Gastrocnemius medialis (tissue), 4 donors: ENCODE measurements around the gene MED13L. TPM values are rescaled to one million over a fixed set of nuclear protein-coding genes. Genes with fewer than 3 reads are reported as not detected.

Experiments used
- ATAC-seq, 2 donors: fragments of 150-250 bp; one replicate each; pipeline ENCODE4 v1.9.1; 2016
- DNase-seq, 2 donors: peaks; one replicate each; pipeline ENCODE4 v3.0.0-alpha.2; 2019
- H3K27ac ChIP-seq, 4 donors: fragments of 200-600 bp; sonication (generic); 1 replicate in 1 of 4; 2 replicates in 3 of 4; pipeline ENCODE4 v1.5.1; 2016 to 2018; ENCODE audit warnings: mild to moderate bottlenecking in 2 of 4, moderate library complexity in 1 of 4
- H3K27me3 ChIP-seq, 3 donors: fragments of 200-600 bp; sonication (generic) in 2 of 3; 1 replicate in 1 of 3; 2 replicates in 2 of 3; pipeline versions ENCODE4 v1.5.1 to v1.6.0; 2016 to 2019; ENCODE audit warnings: mild to moderate bottlenecking in 1 of 3, moderate library complexity in 1 of 3
- H3K36me3 ChIP-seq, 2 donors: fragments of 200-600 bp; sonication (generic) in 1 of 2; one replicate each; pipeline ENCODE4 v1.5.1; 2017 to 2018
- H3K4me1 ChIP-seq, 2 donors: fragments of 200-600 bp; sonication (generic) in 1 of 2; one replicate each; pipeline ENCODE4 v1.5.1; 2016 to 2017; ENCODE audit warnings: mild to moderate bottlenecking in 2 of 2
- H3K4me3 ChIP-seq, 4 donors: fragments of 200-600 bp; sonication (generic) in 3 of 4; 1 replicate in 1 of 4; 2 replicates in 3 of 4; pipeline ENCODE4 v1.5.1; 2016 to 2019; ENCODE audit warnings: mild to moderate bottlenecking in 2 of 4
- H3K9me3 ChIP-seq, 3 donors: fragments of 200-600 bp; sonication (generic) in 2 of 3; 1 replicate in 1 of 3; 2 replicates in 2 of 3; pipeline ENCODE4 v1.5.1; 2016 to 2019
- POLR2A ChIP-seq, 2 donors: fragments of 450-650 bp; IDR thresholded peaks; one replicate each; pipeline ENCODE4 v1.6.1; 2017; ENCODE audit warnings: antibody characterized with exemption in 2 of 2, mild to moderate bottlenecking in 2 of 2, moderate library complexity in 2 of 2
- in situ Hi-C, 4 donors: fragments of 200-750 bp; cut with MboI; loops; one replicate each; pipeline versions ENCODE4 v1.15.0 to v1.8.0; 2017; ENCODE audit warnings: low sequenced_read_pairs in 4 of 4
- intact Hi-C: fragments of 100-400 bp; cut with DNase I; formaldehyde crosslinking; loops from one replicate; pipeline ENCODE4 v1.15.1; 2023; ENCODE audit warnings: low total_unique reads
- total RNA-seq, 4 donors: library from RNA; depleted of rRNA; stranded (reverse); fragments of >200 nt; gene quantifications; one replicate each; pipeline versions ENCODE4 v1.1.0 to v1.2.3, GENCODE V29; 2016
- TF ChIP-seq, protein P1 (sequence below), 5 experiments: fragments of 450-650 bp in 3 of 5; fragments of 200-600 bp in 2 of 5; sonication (generic) in 2 of 5; IDR thresholded peaks in 4 of 5; conservative IDR thresholded peaks in 1 of 5; 1 replicate in 4 of 5; 2 replicates in 1 of 5; pipeline ENCODE4 v1.5.1; 2016 to 2019; ENCODE audit warnings: antibody characterized with exemption in 5 of 5, mild to moderate bottlenecking in 3 of 5, moderate library complexity in 3 of 5

MED13L gene
- total RNA-seq, 4 donors from 2014 or later, result 59.5 to 92.6 (median 74.1) TPM

DNA sequence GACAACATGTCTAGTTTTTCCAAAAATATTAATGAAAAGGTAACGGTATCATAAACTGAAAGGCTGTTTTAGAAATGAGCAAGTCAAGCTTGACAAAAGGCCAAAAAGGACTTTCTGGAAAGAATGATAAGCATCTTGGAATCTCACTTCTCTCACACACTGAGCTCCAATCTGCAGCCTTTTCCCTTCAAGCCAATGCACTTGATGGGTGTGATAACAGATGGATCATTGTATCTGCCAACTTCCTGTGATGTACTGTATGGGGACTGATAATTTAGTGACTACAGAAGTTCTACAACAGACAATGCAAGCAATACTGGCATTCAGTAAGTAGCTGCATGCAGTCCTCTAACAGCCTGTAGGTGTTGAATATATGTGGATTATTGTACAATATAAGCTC, 147.1 kb downstream of the MED13L start:
- TF ChIP-seq POLR2A (IDR thresholded peaks at IDR 0.05), result no peak
- TF ChIP-seq, protein P1, sequence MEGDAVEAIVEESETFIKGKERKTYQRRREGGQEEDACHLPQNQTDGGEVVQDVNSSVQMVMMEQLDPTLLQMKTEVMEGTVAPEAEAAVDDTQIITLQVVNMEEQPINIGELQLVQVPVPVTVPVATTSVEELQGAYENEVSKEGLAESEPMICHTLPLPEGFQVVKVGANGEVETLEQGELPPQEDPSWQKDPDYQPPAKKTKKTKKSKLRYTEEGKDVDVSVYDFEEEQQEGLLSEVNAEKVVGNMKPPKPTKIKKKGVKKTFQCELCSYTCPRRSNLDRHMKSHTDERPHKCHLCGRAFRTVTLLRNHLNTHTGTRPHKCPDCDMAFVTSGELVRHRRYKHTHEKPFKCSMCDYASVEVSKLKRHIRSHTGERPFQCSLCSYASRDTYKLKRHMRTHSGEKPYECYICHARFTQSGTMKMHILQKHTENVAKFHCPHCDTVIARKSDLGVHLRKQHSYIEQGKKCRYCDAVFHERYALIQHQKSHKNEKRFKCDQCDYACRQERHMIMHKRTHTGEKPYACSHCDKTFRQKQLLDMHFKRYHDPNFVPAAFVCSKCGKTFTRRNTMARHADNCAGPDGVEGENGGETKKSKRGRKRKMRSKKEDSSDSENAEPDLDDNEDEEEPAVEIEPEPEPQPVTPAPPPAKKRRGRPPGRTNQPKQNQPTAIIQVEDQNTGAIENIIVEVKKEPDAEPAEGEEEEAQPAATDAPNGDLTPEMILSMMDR (IDR thresholded peaks at IDR 0.05 in 4 of 5, conservative IDR thresholded peaks at IDR 0.05 in 1 of 5), result no peak
- ATAC-seq (no peak), DNase-seq (no peak)
- Histone ChIP-seq H3K27me3 (no peaks in the 10 kb centered on the region), H3K4me1 (peaks cover 80 to 83% of the 10 kb centered on the region in 2 donors), H3K36me3 (no peaks in the 10 kb centered on the region), H3K27ac (no peak overlapping the region), H3K9me3 (no peaks in the 10 kb centered on the region), H3K4me3 (no peak overlapping the region)
- in situ Hi-C loops (loop anchor here in 2 of 4 donors (10.0 to 25.0 kb wide), 2 partner anchors 94 to 107 kb away; no protein-coding TSS in a partner anchor), intact Hi-C loops (no loop called here)

DNA sequence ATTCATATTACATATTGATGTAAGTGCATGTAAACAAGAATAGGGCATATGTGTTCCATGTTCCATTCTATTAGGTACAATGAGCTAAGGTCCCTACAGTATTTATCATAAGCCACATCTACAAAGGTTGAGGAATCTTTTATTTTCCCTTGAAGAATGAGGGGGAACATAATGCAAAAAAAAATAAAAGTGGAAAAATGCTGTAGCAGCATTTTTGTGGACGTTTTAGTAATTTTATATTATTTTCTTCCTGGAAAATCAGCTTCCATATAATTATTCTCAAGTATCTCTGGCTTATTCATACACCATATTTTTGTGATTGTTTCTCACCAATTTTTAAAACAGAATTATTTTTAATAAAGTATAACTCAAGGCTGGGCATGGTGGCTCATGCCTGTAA, 148.7 kb downstream of the MED13L start:
- H3K27me3 ChIP-seq, result no peaks in the 10 kb centered on the region
- no peak overlapping the region for H3K27ac ChIP-seq
- H3K4me1 ChIP-seq, result peaks cover 83 to 86% of the 10 kb centered on the region in 2 donors
- in situ Hi-C loops, result loop anchor here in 1 of 4 donors (25.0 kb wide), 1 partner anchor 109 kb away; no protein-coding TSS in a partner anchor
- H3K4me3 ChIP-seq, result no peak overlapping the region
- TF ChIP-seq, protein P1 (IDR thresholded peaks at IDR 0.05 in 4 of 5, conservative IDR thresholded peaks at IDR 0.05 in 1 of 5), result no peak
- no peak for TF ChIP-seq POLR2A (IDR thresholded peaks at IDR 0.05)
- no peaks in the 10 kb centered on the region for H3K36me3 ChIP-seq
- DNase-seq (no peak), ATAC-seq (no peak)
- intact Hi-C loops, result loop anchor here (10.0 kb wide), 2 partner anchors 124 to 276 kb away; no protein-coding TSS in a partner anchor
- no peaks in the 10 kb centered on the region for H3K9me3 ChIP-seq

DNA sequence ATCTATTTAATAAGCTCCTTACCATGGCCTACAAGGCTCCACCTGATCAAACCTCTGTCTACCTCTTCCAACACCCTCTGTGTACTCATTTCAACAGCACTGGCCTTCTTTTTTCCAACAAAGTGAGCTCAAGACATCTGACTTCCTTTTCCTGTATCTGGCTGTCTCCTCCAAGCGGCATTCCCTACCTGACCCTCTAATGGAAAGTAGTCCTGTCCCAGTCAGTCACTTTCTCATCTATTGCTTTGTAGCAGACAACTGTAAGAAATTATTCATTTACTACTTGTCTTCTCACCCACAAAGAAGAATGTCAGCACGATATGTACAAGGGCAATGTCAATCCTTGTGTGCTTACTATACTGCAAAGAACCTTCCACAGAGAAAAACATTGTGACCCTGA, 149.6 kb downstream of the MED13L start:
- intact Hi-C loops, result loop anchor here (10.0 kb wide), 2 partner anchors 123 to 277 kb away; no protein-coding TSS in a partner anchor
- Histone ChIP-seq H3K4me3 (no peak overlapping the region), H3K9me3 (no peaks in the 10 kb centered on the region), H3K27me3 (no peaks in the 10 kb centered on the region), H3K36me3 (no peaks in the 10 kb centered on the region), H3K27ac (peak overlapping the region in 2 of 4 donors; percentile 2 to 3), H3K4me1 (peaks cover 83 to 86% of the 10 kb centered on the region in 2 donors)
- DNase-seq (no peak), ATAC-seq (no peak)
- TF ChIP-seq POLR2A (IDR thresholded peaks at IDR 0.05), result no peak
- TF ChIP-seq, protein P1 (IDR thresholded peaks at IDR 0.05 in 4 of 5, conservative IDR thresholded peaks at IDR 0.05 in 1 of 5), result no peak
- in situ Hi-C loops, result loop anchor here in 1 of 4 donors (25.0 kb wide), 1 partner anchor 109 kb away; no protein-coding TSS in a partner anchor

DNA sequence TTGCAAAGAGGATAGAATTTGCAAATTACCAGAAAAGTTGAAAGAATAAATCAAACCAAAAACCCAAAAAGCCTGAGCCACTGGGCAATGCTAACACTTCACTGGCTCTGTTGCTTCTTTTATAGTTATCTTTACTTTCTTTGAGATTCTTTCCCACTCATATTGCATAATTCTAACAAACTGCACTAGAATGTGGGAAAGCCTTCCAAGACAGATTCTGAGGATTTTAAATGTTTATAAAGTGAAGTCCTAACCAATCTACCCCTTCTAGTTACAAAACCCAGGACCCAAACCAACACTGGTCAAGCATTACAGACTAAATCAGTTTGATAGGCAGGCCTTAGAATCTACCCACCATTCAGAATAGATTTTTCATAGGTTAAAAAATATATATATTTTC, 150.9 kb downstream of the MED13L start:
- Histone ChIP-seq H3K4me1 (peaks cover 86 to 88% of the 10 kb centered on the region in 2 donors), H3K4me3 (no peak overlapping the region), H3K36me3 (no peaks in the 10 kb centered on the region), H3K9me3 (no peaks in the 10 kb centered on the region), H3K27ac (peak overlapping the region in 2 of 4 donors; percentile 13 to 76), H3K27me3 (no peaks in the 10 kb centered on the region)
- in situ Hi-C loops (loop anchor here in 1 of 4 donors (25.0 kb wide), 1 partner anchor 111 kb away; no protein-coding TSS in a partner anchor), intact Hi-C loops (loop anchor here (10.0 kb wide), 2 partner anchors 122 to 278 kb away; no protein-coding TSS in a partner anchor)
- TF ChIP-seq, protein P1 (IDR thresholded peaks at IDR 0.05 in 4 of 5, conservative IDR thresholded peaks at IDR 0.05 in 1 of 5), result no peak
- TF ChIP-seq POLR2A (IDR thresholded peaks at IDR 0.05), result no peak
- ATAC-seq (no peak), DNase-seq (no peak)
